Measurements from ENCODE around the gene C11orf68.
"Not testable (repeated sequence)": the region's sequence is repeated elsewhere in the genome, so short reads cannot be mapped to it uniquely, and the experiment has no call there.

The C11orf68 gene

GRCh38 chr11:65951641-65952040 is 32.8 kb upstream of the C11orf68 start:
- DNase-seq (ENCODE audit: low spot score); H3K4me1 Mint-ChIP-seq (ENCODE audit: low read depth); H3K27me3 Mint-ChIP-seq (ENCODE audit: low read depth); H3K36me3 Mint-ChIP-seq (ENCODE audit: low read depth); H3K27ac Mint-ChIP-seq; H3K4me3 Mint-ChIP-seq; H3K9me3 Mint-ChIP-seq: not testable (repeated sequence)

GRCh38 chr11:65950711-65951110 is 31.8 kb upstream of the C11orf68 start:
- not testable (repeated sequence) for H3K4me3 Mint-ChIP-seq; H3K4me1 Mint-ChIP-seq (ENCODE audit: low read depth); H3K36me3 Mint-ChIP-seq (ENCODE audit: low read depth); H3K27ac Mint-ChIP-seq; H3K27me3 Mint-ChIP-seq (ENCODE audit: low read depth); DNase-seq (ENCODE audit: low spot score); H3K9me3 Mint-ChIP-seq

DNA sequence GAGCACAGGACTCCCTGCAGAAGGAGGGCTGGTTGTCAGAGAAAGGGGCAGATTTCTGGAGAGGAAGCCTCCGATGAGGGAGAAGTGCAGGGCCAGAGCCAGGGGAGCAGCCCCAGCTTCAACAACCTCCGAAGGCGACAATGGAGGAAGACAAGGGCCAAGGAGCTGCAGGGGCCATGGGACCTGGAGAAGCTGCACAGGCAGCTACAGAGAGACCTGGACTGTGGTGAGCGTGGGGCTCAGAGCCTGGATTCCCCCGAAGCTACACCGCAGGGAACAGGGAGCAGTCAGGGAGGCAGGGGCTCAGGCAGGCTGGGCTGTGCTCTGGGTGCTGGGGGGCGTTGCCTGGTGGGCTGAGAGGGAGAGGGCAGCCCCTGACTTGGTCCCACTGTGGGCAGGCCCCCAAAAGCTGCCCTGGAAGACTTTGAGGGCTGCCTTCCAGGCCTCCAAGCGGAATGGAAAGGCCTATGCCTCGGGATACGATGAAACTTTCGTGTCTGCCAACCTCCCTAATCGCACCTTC is 28.8 kb upstream of the C11orf68 start:
- no peaks in the 10 kb centered on the region for H3K36me3 Mint-ChIP-seq (ENCODE audit: low read depth)
- H3K27ac Mint-ChIP-seq: no peak overlapping the region
- no peak for DNase-seq (ENCODE audit: low spot score)
- no peak overlapping the region for H3K4me3 Mint-ChIP-seq
- peaks cover 9% of the 10 kb centered on the region for H3K27me3 Mint-ChIP-seq (ENCODE audit: low read depth)
- no peaks in the 10 kb centered on the region for H3K4me1 Mint-ChIP-seq (ENCODE audit: low read depth)
- H3K9me3 Mint-ChIP-seq: no peaks in the 10 kb centered on the region

DNA sequence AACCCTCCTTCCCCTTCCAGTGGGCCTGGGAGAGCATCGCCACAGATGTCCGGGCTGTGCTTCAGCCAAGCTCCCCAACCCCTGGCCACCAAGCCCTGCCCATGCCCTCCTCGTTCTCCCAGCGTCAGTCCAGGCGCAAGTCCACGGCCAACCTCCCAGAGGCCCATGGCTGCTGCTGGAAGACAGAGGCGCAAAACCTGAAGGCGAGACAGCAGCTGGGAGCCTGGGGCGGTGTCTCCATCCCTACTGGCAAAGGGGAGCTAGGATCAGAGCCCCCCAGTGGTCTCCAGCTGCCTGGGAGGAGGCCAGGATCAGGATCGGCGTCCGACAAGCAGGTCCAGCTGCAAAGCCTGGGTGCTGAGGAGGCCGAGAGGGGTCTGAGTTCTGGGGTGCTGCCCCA is 28.3 kb upstream of the C11orf68 start:
- no peak overlapping the region for H3K4me3 Mint-ChIP-seq
- no peaks in the 10 kb centered on the region for H3K36me3 Mint-ChIP-seq (ENCODE audit: low read depth)
- no peaks in the 10 kb centered on the region for H3K4me1 Mint-ChIP-seq (ENCODE audit: low read depth)
- no peaks in the 10 kb centered on the region for H3K9me3 Mint-ChIP-seq
- H3K27me3 Mint-ChIP-seq (ENCODE audit: low read depth): peaks cover 9% of the 10 kb centered on the region
- H3K27ac Mint-ChIP-seq: no peak overlapping the region
- DNase-seq (ENCODE audit: low spot score): no peak

GRCh38 chr11:65946655-65947054 is 27.8 kb upstream of the C11orf68 start:
- DNase-seq (ENCODE audit: low spot score): no peak
- Mint-ChIP-seq H3K27ac (no peak overlapping the region), H3K4me3 (no peak overlapping the region), H3K4me1 (ENCODE audit: low read depth) (peaks cover under 1% of the 10 kb centered on the region), H3K36me3 (ENCODE audit: low read depth) (no peaks in the 10 kb centered on the region), H3K9me3 (no peaks in the 10 kb centered on the region), H3K27me3 (ENCODE audit: low read depth) (peaks cover 9% of the 10 kb centered on the region)

- Mint-ChIP-seq H3K36me3 (ENCODE audit: low read depth) (no peaks in the 10 kb centered on the region), H3K9me3 (no peaks in the 10 kb centered on the region), H3K27ac (no peak overlapping the region), H3K27me3 (ENCODE audit: low read depth) (peaks cover 8% of the 10 kb centered on the region), H3K4me3 (no peak overlapping the region), H3K4me1 (ENCODE audit: low read depth) (peaks cover 6% of the 10 kb centered on the region)
- no peak for DNase-seq (ENCODE audit: low spot score)
Measured at GRCh38 chr11:65945941-65946558, 27.2 kb upstream of the C11orf68 start.

DNA sequence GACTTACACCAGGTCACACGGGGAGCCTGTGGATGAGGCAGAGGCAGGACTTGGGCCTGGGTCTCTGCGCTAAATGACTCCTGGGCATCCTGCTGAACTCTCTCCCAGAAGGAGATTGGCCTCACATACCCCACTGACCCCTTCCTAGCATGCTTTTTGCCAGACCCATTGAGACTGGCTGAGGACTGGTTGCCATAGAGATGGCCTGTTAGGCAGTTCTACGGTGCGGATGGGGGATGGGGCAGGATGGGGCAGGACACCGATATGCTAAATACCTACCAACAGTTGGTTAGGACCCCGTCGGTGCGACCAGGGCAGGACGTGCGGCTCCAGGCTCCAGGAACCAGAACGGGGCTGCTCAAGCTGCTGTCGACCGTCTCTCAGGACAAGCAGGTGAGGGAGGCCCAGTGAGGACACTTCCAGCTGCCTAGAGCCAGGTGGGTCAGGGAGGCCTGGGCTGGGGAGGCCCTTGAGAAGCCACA is 26.6 kb upstream of the C11orf68 start, which contains the start of gene TSGA10IP:
TSGA10IP (plus strand) TSS at position 51 of the 482 bp plus-strand sequence; CDS start at position 247, 196 bp downstream.
- H3K9me3 Mint-ChIP-seq: no peaks in the 10 kb centered on the region
- no peak for DNase-seq (ENCODE audit: low spot score)
- no peak within 1 kb of the TSS for H3K4me3 Mint-ChIP-seq
- H3K36me3 Mint-ChIP-seq (ENCODE audit: low read depth): no peaks in the 10 kb centered on the region
- no peak within 1 kb of the TSS for H3K27ac Mint-ChIP-seq
- H3K27me3 Mint-ChIP-seq (ENCODE audit: low read depth): peaks cover 6% of the 10 kb centered on the region
- peaks cover 7% of the 10 kb centered on the region for H3K4me1 Mint-ChIP-seq (ENCODE audit: low read depth)

- H3K36me3 Mint-ChIP-seq (ENCODE audit: low read depth): no peaks in the 10 kb centered on the region
- H3K27me3 Mint-ChIP-seq (ENCODE audit: low read depth): peaks cover 4% of the 10 kb centered on the region
- peaks cover 7% of the 10 kb centered on the region for H3K4me1 Mint-ChIP-seq (ENCODE audit: low read depth)
- H3K4me3 Mint-ChIP-seq: no peak overlapping the region
- H3K27ac Mint-ChIP-seq: no peak overlapping the region
- H3K9me3 Mint-ChIP-seq: no peaks in the 10 kb centered on the region
- DNase-seq (ENCODE audit: low spot score): no peak
Measured at GRCh38 chr11:65944767-65945166, 25.9 kb upstream of the C11orf68 start.

GRCh38 chr11:65944191-65944590 is 25.3 kb upstream of the C11orf68 start:
- Mint-ChIP-seq H3K9me3 (no peaks in the 10 kb centered on the region), H3K36me3 (ENCODE audit: low read depth) (no peaks in the 10 kb centered on the region), H3K27me3 (ENCODE audit: low read depth) (peaks cover 4% of the 10 kb centered on the region), H3K27ac (no peak overlapping the region), H3K4me1 (ENCODE audit: low read depth) (peaks cover 7% of the 10 kb centered on the region), H3K4me3 (no peak overlapping the region)
- DNase-seq (ENCODE audit: low spot score): no peak

GRCh38 chr11:65942531-65942930 is 23.7 kb upstream of the C11orf68 start:
- Mint-ChIP-seq H3K27ac (no peak overlapping the region), H3K36me3 (ENCODE audit: low read depth) (no peaks in the 10 kb centered on the region), H3K4me3 (no peak overlapping the region), H3K9me3 (no peaks in the 10 kb centered on the region), H3K27me3 (ENCODE audit: low read depth) (no peaks in the 10 kb centered on the region), H3K4me1 (ENCODE audit: low read depth) (peaks cover 7% of the 10 kb centered on the region)
- DNase-seq (ENCODE audit: low spot score): no peak

- H3K36me3 Mint-ChIP-seq (ENCODE audit: low read depth): no peaks in the 10 kb centered on the region
- H3K27ac Mint-ChIP-seq: no peak overlapping the region
- H3K4me3 Mint-ChIP-seq: no peak overlapping the region
- H3K27me3 Mint-ChIP-seq (ENCODE audit: low read depth): no peaks in the 10 kb centered on the region
- no peaks in the 10 kb centered on the region for H3K9me3 Mint-ChIP-seq
- peaks cover 7% of the 10 kb centered on the region for H3K4me1 Mint-ChIP-seq (ENCODE audit: low read depth)
- DNase-seq (ENCODE audit: low spot score): no peak
Measured at GRCh38 chr11:65941720-65942310, 23.0 kb upstream of the C11orf68 start.

- Mint-ChIP-seq H3K9me3 (no peaks in the 10 kb centered on the region), H3K4me1 (ENCODE audit: low read depth) (peaks cover 7% of the 10 kb centered on the region), H3K36me3 (ENCODE audit: low read depth) (no peaks in the 10 kb centered on the region), H3K27me3 (ENCODE audit: low read depth) (no peaks in the 10 kb centered on the region), H3K4me3 (no peak overlapping the region), H3K27ac (no peak overlapping the region)
- DNase-seq (ENCODE audit: low spot score): no peak
Measured at GRCh38 chr11:65937766-65938165, 18.9 kb upstream of the C11orf68 start.

DNA sequence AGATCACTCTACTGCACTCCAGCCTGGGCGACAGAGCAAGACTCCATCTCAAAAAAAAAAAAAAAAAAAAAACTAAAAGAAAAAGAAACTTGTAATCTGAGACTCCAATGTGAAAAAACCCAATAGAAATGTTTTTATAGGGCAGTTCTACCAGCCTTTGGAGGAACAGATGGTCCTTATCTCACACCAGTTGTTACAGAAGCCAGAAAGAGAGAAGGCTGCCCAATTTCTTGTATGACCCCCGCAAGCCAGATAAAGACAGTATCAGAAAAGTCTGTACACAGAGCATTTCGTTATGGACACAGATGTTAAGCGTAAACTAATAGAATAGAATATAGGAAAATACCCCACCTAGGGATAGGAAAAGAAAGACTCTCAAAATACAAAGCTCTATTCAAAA is 15.2 kb upstream of the C11orf68 start:
- H3K4me1 Mint-ChIP-seq (ENCODE audit: low read depth): peaks cover 10% of the 10 kb centered on the region
- no peaks in the 10 kb centered on the region for H3K27me3 Mint-ChIP-seq (ENCODE audit: low read depth)
- H3K9me3 Mint-ChIP-seq: no peaks in the 10 kb centered on the region
- no peak overlapping the region for H3K27ac Mint-ChIP-seq
- H3K36me3 Mint-ChIP-seq (ENCODE audit: low read depth): peaks cover 2% of the 10 kb centered on the region
- DNase-seq (ENCODE audit: low spot score): no peak
- H3K4me3 Mint-ChIP-seq: no peak overlapping the region

DNA sequence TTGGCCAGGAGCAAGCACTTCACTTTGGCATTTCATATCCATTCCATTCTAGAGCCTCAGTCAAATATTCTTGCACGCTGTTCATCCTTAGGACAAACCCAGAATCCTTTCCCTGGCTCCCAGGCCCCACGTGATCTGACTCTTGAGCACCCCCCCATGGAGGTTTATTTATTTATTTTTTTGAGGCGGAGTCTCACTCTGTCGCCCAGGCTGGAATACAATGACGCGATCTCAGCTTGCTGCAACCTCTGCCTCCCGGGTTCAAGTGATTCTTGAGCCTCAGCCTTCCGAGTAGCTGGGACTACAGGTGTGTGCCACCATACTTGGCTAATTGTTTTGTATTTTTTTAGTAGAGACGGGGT is 13.7 kb upstream of the C11orf68 start:
- Mint-ChIP-seq H3K4me1 (ENCODE audit: low read depth) (peaks cover 23% of the 10 kb centered on the region), H3K27ac (no peak overlapping the region), H3K36me3 (ENCODE audit: low read depth) (peaks cover 2% of the 10 kb centered on the region), H3K9me3 (no peaks in the 10 kb centered on the region), H3K27me3 (ENCODE audit: low read depth) (no peaks in the 10 kb centered on the region), H3K4me3 (no peak overlapping the region)
- no peak for DNase-seq (ENCODE audit: low spot score)

All from T-helper 2 cell treated with Interferon-gamma antibody and Interleukin-4, amounts not matched to agents 5 μg/mL and 100 μg/mL, for 36 hours (primary cell).